GM12878 (cell line): ENCODE results near the gene C17orf107. TPM values are rescaled to one million over a fixed set of nuclear protein-coding genes. Genes with fewer than 3 reads are reported as not detected.

Experiments
- ATAC-seq: fragments of 200-7000 bp; cut with Tn5 transposase; 3 replicates; pipeline ENCODE4 v1.9.1; 2020; ENCODE audit warnings: mild to moderate bottlenecking, moderate library complexity
- BruUV-seq: library from RNA; stranded (reverse); fragments of 400-500 nt; replicated peaks from 2 replicates; lab custom pipeline; 2021; lab: Mats Ljungman, UMichigan
- CTCF ChIA-PET: fragments of 300-600 bp; sonication (Branson Sonifier 250); formaldehyde crosslinking; extraction: SDS; loops from one replicate; lab custom pipeline; 2021; ENCODE audit warnings: inconsistent platforms; lab: Yijun Ruan, JAX
- POLR2A ChIA-PET: fragments of 350-600 bp; formaldehyde crosslinking; extraction: SDS; loops from one replicate; lab custom pipeline; 2021; ENCODE audit warnings: inconsistent platforms; lab: Charles Lee
- RAD21 ChIA-PET: fragments of 300-600 bp; sonication (Branson Sonifier 250); formaldehyde crosslinking; loops from one replicate; lab custom pipeline; 2023; ENCODE audit warnings: antibody characterized with exemption; ENCODE audit not compliant: unreplicated experiment; lab: Charles Lee
- SMC1A ChIA-PET: fragments of 300-600 bp; sonication (Branson Sonifier 250); formaldehyde crosslinking; loops from one replicate; lab custom pipeline; 2023; ENCODE audit not compliant: unreplicated experiment, uncharacterized antibody; lab: Charles Lee
- DNase-seq: peaks from one replicate; pipeline ENCODE4 v3.0.0-alpha.2; 2011; ENCODE audit warnings: low read depth, low spot score
- FAIRE-seq: peaks from 3 replicates; lab custom pipeline; 2011; peaks lifted over from hg19 to GRCh38; lab: Jason Lieb, UNC
- H2AFZ ChIP-seq: 2 replicates; pipeline ENCODE4 v1.6.0; 2011; ENCODE audit warnings: low read depth, low read length, control low read depth; ENCODE audit not compliant: control insufficient read depth
- H3K27ac ChIP-seq: 2 replicates; pipeline ENCODE4 v1.5.1; 2011; ENCODE audit warnings: control low read depth; ENCODE audit not compliant: control insufficient read depth, insufficient read depth
- H3K27me3 ChIP-seq, 2 experiments: replicated peaks in 1 of 2; 2 replicates each; pipeline versions ENCODE4 v1.6.0 to v1.6.1; 2011; ENCODE audit warnings: low read length in 1 of 2; ENCODE audit not compliant: control insufficient read depth in 2 of 2, insufficient read depth in 2 of 2
- H3K36me3 ChIP-seq, 2 experiments: 2 replicates each; pipeline ENCODE4 v1.5.1; 2011; ENCODE audit warnings: low read length in 1 of 2; ENCODE audit not compliant: control insufficient read depth in 2 of 2, insufficient read depth in 2 of 2
- H3K4me1 ChIP-seq: 2 replicates; pipeline ENCODE4 v1.6.1; 2011; ENCODE audit warnings: mild to moderate bottlenecking, low read length, moderate library complexity, mixed read lengths; ENCODE audit not compliant: control insufficient read depth, insufficient read depth
- H3K4me2 ChIP-seq: 2 replicates; pipeline ENCODE4 v1.6.0; 2011; ENCODE audit warnings: control low read depth; ENCODE audit not compliant: control insufficient read depth, insufficient read depth
- H3K4me3 ChIP-seq: fragments of 200-600 bp; sonication (generic); 2 replicates; pipeline ENCODE4 v1.5.1; 2016
- H3K79me2 ChIP-seq: 2 replicates; pipeline ENCODE4 v1.6.0; 2011; ENCODE audit warnings: low read length; ENCODE audit not compliant: control insufficient read depth, insufficient read depth
- H3K9ac ChIP-seq: 2 replicates; pipeline ENCODE4 v1.8.0; 2011; ENCODE audit warnings: low read length, control low read depth, mixed read lengths; ENCODE audit not compliant: control insufficient read depth, insufficient read depth
- H3K9me3 ChIP-seq: replicated peaks from 3 replicates; pipeline ENCODE4 v1.5.1; 2011; ENCODE audit warnings: mild to moderate bottlenecking, low read length; ENCODE audit not compliant: control insufficient read depth, insufficient read depth
- H4K20me1 ChIP-seq: 2 replicates; pipeline ENCODE4 v1.6.0; 2011; ENCODE audit not compliant: control insufficient read depth, insufficient read depth
- CHD2 ChIP-seq: IDR thresholded peaks from 2 replicates; pipeline ENCODE4 v1.6.1; 2011; ENCODE audit warnings: low read depth, low read length, improper control_type of control experiment, borderline replicate concordance
- EZH2 ChIP-seq: IDR thresholded peaks from 2 replicates; pipeline ENCODE4 v1.6.1; 2012; ENCODE audit warnings: low read depth, mild to moderate bottlenecking, control low read depth, inconsistent platforms, low read length, borderline replicate concordance; ENCODE audit not compliant: control insufficient read depth
- GABPA ChIP-seq: IDR thresholded peaks from 2 replicates; pipeline ENCODE4 v1.6.1; 2014; ENCODE audit warnings: antibody characterized with exemption, low read depth, mild to moderate bottlenecking, inconsistent platforms
- ZBTB11 ChIP-seq: fragments of 450-650 bp; formaldehyde crosslinking; IDR thresholded peaks from 2 replicates; pipeline ENCODE4 v1.5.0; 2022; ENCODE audit warnings: mild to moderate bottlenecking, missing genetic modification characterization
- WGBS: methylation state at CpG from one replicate; pipeline ENCODE4 v1.1.6; 2016; ENCODE audit warnings: low lambda C conversion rate; ENCODE audit not compliant: insufficient replicate concordance, insufficient coverage; ENCODE audit errors: missing lambda C conversion rate; 5-methylcytosine and 5-hydroxymethylcytosine counted together
- in situ Hi-C: fragments of 300-500 bp; cut with MboI; formaldehyde crosslinking; loops from 9 replicates; pipeline ENCODE4 v1.14.3; 2018; ENCODE audit warnings: mixed read lengths
- intact Hi-C: fragments of 100-400 bp; cut with micrococcal nuclease; formaldehyde crosslinking; loops from one replicate; pipeline ENCODE4 v1.14.2; 2022; ENCODE audit not compliant: unreplicated experiment
- polyA plus RNA-seq, 11 experiments: library from polyadenylated mRNA; depleted of rRNA in 4 of 11; unstranded in 6 of 11; stranded (reverse) in 5 of 11; fragments of >200 nt; fragmentation: Nextera tagmentation in 4 of 11; fragmentation: Illumina TruSeq in 1 of 11; extraction: Ambion mirVana in 4 of 11; extraction: Trizol in 1 of 11; gene quantifications; 1 replicate in 1 of 11; 2 replicates in 10 of 11; pipeline versions ENCODE4 v1.2.1 to v1.2.3, GENCODE V29; 2011 to 2016; ENCODE audit warnings: inconsistent platforms in 2 of 11, missing spikeins in 2 of 11, low read depth in 1 of 11
- total RNA-seq, 4 experiments: library from RNA; depleted of rRNA in 3 of 4; stranded (reverse); fragments of >200 nt in 3 of 4; fragmentation: Illumina TruSeq in 1 of 4; extraction: Trizol in 1 of 4; gene quantifications; 2 replicates each; pipeline versions ENCODE4 v1.2.1 to v1.2.3, GENCODE V29; 2013 to 2021
- TF ChIP-seq, protein P1 (sequence below): fragments of 450-650 bp; IDR thresholded peaks from 2 replicates; pipeline ENCODE4 v1.6.1; 2016; ENCODE audit warnings: mild to moderate bottlenecking

C17orf107 gene
- total and polyA plus RNA-seq, 10 of the 15 experiments (the other 5 are each of a cell fraction or from before 2014, with no cell fraction given): 0.05 to 0.46 (median 0.11) TPM; not detected in 3

- H3K9ac ChIP-seq: no peak overlapping the region
- ChIA-PET RAD21 (no interaction called here), POLR2A (no interaction called here), CTCF (no interaction called here), SMC1A (no interaction called here)
- no peaks in the 10 kb centered on the region for H3K4me1 ChIP-seq
- no peak overlapping the region for H2AFZ ChIP-seq
- H4K20me1 ChIP-seq: peaks cover 2% of the 10 kb centered on the region; the same call in 1 of the 2 replicates
- no peak for DNase-seq
- no peaks in the 10 kb centered on the region for H3K9me3 ChIP-seq
- peaks cover 6 to 25% of the 10 kb centered on the region in 2 experiments; a peak in 3 of 4 replicates for H3K36me3 ChIP-seq
- 85% methylated on average over 31 of the region's 31 CpGs for WGBS
- H3K79me2 ChIP-seq: no peaks in the 10 kb centered on the region
- no peak for TF ChIP-seq ZBTB11 (CRISPR knock-in tag)
- no peak for TF ChIP-seq EZH2
- TF ChIP-seq GABPA: no peak
- no peak for TF ChIP-seq CHD2
- TF ChIP-seq, protein P1, sequence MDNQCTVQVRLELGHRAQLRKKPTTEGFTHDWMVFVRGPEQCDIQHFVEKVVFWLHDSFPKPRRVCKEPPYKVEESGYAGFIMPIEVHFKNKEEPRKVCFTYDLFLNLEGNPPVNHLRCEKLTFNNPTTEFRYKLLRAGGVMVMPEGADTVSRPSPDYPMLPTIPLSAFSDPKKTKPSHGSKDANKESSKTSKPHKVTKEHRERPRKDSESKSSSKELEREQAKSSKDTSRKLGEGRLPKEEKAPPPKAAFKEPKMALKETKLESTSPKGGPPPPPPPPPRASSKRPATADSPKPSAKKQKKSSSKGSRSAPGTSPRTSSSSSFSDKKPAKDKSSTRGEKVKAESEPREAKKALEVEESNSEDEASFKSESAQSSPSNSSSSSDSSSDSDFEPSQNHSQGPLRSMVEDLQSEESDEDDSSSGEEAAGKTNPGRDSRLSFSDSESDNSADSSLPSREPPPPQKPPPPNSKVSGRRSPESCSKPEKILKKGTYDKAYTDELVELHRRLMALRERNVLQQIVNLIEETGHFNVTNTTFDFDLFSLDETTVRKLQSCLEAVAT: no peak
- FAIRE-seq: no peak
- ATAC-seq: no peak
- H3K4me3 ChIP-seq: no peak overlapping the region
- H3K4me2 ChIP-seq: no peak overlapping the region
- BruUV-seq: no TSS peak
- intact Hi-C loops: no loop called here
- H3K27me3 ChIP-seq: no peaks in the 10 kb centered on the region
- in situ Hi-C loops: no loop called here
- H3K27ac ChIP-seq: no peak overlapping the region
Observed at GRCh38 chr17:4893721-4894560, 5.4 kb upstream of the C17orf107 start.
